A673 (cell line): Measurements from ENCODE around the gene COLEC12. TPM values are rescaled to one million over a fixed set of nuclear protein-coding genes. Genes with fewer than 3 reads are reported as not detected.
A peak's percentile ranks its signal among the peaks of the same experiment; 100 is the strongest.

ENCODE experiments used
- BruUV-seq: library from RNA; stranded (reverse); fragments of 400-500 nt; replicated peaks from 2 replicates; lab custom pipeline; 2021; lab: Mats Ljungman, UMichigan
- CTCF ChIA-PET: fragments of 300-600 bp; sonication (Branson Sonifier 250); formaldehyde crosslinking; loops from one replicate; lab custom pipeline; 2022; ENCODE audit warnings: antibody characterized with exemption; lab: Charles Lee
- POLR2A ChIA-PET: fragments of 300-600 bp; sonication (Branson Sonifier 250); formaldehyde crosslinking; loops from one replicate; lab custom pipeline; 2022; ENCODE audit warnings: antibody characterized with exemption; ENCODE audit not compliant: low non-redundant PET; lab: Charles Lee
- DNase-seq: peaks from one replicate; pipeline ENCODE4 v3.0.0-alpha.2; 2015; ENCODE audit warnings: low spot score
- H3K27ac ChIP-seq: fragments of 200-600 bp; sonication (generic); 2 replicates; pipeline ENCODE4 v1.5.1; 2016; ENCODE audit warnings: mixed run types, low read depth, mild to moderate bottlenecking, mixed read lengths, antibody characterized with exemption, low read length; ENCODE audit not compliant: poor library complexity, severe bottlenecking
- H3K27me3 ChIP-seq: fragments of 200-600 bp; sonication (generic); replicated peaks from 2 replicates; pipeline ENCODE4 v1.6.1; 2017; ENCODE audit warnings: mixed run types, low read depth, mild to moderate bottlenecking, mixed read lengths, antibody characterized with exemption, low read length; ENCODE audit not compliant: insufficient read depth, poor library complexity
- H3K36me3 ChIP-seq: fragments of 200-600 bp; sonication (generic); 2 replicates; pipeline ENCODE4 v1.6.1; 2016; ENCODE audit warnings: mixed run types, mild to moderate bottlenecking, mixed read lengths, antibody characterized with exemption, low read length; ENCODE audit not compliant: insufficient read depth, poor library complexity, severe bottlenecking
- H3K4me1 ChIP-seq: fragments of 200-600 bp; sonication (generic); 2 replicates; pipeline ENCODE4 v1.6.1; 2017; ENCODE audit warnings: mixed run types, mild to moderate bottlenecking, mixed read lengths, antibody characterized with exemption, low read length; ENCODE audit not compliant: insufficient read depth, poor library complexity, severe bottlenecking
- H3K4me3 ChIP-seq: fragments of 200-600 bp; sonication (generic); 2 replicates; pipeline ENCODE4 v1.5.1; 2016; ENCODE audit warnings: low read depth, mixed run types, mild to moderate bottlenecking, mixed read lengths, low read length; ENCODE audit not compliant: poor library complexity, severe bottlenecking
- H3K9me3 ChIP-seq: fragments of 200-600 bp; sonication (generic); 2 replicates; pipeline ENCODE4 v1.6.1; 2016; ENCODE audit warnings: mixed run types, low read depth, mild to moderate bottlenecking, mixed read lengths, antibody characterized with exemption, low read length; ENCODE audit not compliant: poor library complexity, severe bottlenecking
- EZH2 ChIP-seq: fragments of 200-600 bp; sonication (generic); IDR thresholded peaks from 2 replicates; pipeline ENCODE4 v1.6.1; 2017; ENCODE audit warnings: borderline replicate concordance, low read depth, mild to moderate bottlenecking, mixed read lengths, antibody characterized with exemption, low read length; ENCODE audit not compliant: poor library complexity, severe bottlenecking
- intact Hi-C: fragments of 100-400 bp; cut with micrococcal nuclease; formaldehyde crosslinking; loops from one replicate; pipeline ENCODE4 v1.10.0; 2022; ENCODE audit not compliant: unreplicated experiment
- total RNA-seq: library from RNA; stranded (reverse); gene quantifications from 2 replicates; pipeline ENCODE4 v1.2.3, GENCODE V29; 2021
- TF ChIP-seq, protein P1 (sequence below): fragments of 300-800, 200-600 bp; sonication (generic); conservative IDR thresholded peaks from 2 replicates; pipeline ENCODE4 v1.5.1; 2017; ENCODE audit warnings: low read depth, mild to moderate bottlenecking, antibody characterized with exemption, low read length, moderate library complexity, mixed read lengths

Gene COLEC12
- total RNA-seq, 1 experiment from 2014 or later = 0.86 TPM

DNA sequence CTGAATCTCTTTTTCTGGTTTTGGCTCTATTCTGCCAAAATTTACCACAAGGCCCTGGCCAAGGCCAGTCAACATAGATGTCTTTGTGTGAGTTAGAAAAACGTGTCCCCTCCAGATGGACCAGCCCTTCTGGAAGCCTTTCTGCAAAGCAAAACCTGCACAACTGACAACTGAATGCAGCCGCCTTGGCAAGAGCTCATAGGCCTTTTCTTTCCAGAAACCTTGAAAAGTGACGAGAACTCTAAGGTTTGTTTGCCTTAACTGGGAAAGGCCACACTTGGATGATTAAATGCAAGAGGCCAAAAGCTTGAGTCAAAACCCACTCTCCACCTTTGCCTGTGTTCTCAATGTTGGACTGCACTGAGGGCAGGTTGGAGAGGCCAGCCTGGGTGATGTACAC, 103.9 kb downstream of the COLEC12 start:
- TF ChIP-seq EZH2 = no peak
- Histone ChIP-seq H3K4me1 (peaks cover 17% of the 10 kb centered on the region), H3K36me3 (no peaks in the 10 kb centered on the region), H3K27me3 (no peaks in the 10 kb centered on the region), H3K27ac (no peak overlapping the region), H3K9me3 (no peaks in the 10 kb centered on the region), H3K4me3 (no peak overlapping the region)
- no TSS peak for BruUV-seq
- intact Hi-C loops = no loop called here
- ChIA-PET POLR2A (no interaction called here), CTCF (no interaction called here)
- DNase-seq = no peak

DNA sequence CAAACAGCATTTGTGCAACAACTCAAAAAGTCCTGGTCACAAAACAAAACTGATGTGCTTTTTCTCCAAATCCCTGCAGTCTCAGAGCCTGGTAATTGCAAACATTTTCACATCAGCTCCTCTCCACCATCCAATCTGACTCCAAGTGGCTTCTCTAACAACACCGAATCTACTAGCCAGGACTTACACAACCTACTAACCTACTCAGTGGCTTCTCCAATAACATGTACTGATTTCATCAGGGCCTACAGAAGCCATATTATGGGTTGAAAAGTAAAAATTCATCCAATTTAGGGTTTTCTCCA, 104.3 kb downstream of the COLEC12 start:
- no peak for TF ChIP-seq EZH2
- TF ChIP-seq, protein P1, sequence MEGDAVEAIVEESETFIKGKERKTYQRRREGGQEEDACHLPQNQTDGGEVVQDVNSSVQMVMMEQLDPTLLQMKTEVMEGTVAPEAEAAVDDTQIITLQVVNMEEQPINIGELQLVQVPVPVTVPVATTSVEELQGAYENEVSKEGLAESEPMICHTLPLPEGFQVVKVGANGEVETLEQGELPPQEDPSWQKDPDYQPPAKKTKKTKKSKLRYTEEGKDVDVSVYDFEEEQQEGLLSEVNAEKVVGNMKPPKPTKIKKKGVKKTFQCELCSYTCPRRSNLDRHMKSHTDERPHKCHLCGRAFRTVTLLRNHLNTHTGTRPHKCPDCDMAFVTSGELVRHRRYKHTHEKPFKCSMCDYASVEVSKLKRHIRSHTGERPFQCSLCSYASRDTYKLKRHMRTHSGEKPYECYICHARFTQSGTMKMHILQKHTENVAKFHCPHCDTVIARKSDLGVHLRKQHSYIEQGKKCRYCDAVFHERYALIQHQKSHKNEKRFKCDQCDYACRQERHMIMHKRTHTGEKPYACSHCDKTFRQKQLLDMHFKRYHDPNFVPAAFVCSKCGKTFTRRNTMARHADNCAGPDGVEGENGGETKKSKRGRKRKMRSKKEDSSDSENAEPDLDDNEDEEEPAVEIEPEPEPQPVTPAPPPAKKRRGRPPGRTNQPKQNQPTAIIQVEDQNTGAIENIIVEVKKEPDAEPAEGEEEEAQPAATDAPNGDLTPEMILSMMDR = no peak
- DNase-seq = no peak
- Histone ChIP-seq H3K27me3 (no peaks in the 10 kb centered on the region), H3K36me3 (no peaks in the 10 kb centered on the region), H3K27ac (no peak overlapping the region), H3K4me3 (no peak overlapping the region), H3K4me1 (peaks cover 17% of the 10 kb centered on the region), H3K9me3 (no peaks in the 10 kb centered on the region)
- intact Hi-C loops = no loop called here
- ChIA-PET CTCF (no interaction called here), POLR2A (no interaction called here)
- BruUV-seq = no TSS peak

DNA sequence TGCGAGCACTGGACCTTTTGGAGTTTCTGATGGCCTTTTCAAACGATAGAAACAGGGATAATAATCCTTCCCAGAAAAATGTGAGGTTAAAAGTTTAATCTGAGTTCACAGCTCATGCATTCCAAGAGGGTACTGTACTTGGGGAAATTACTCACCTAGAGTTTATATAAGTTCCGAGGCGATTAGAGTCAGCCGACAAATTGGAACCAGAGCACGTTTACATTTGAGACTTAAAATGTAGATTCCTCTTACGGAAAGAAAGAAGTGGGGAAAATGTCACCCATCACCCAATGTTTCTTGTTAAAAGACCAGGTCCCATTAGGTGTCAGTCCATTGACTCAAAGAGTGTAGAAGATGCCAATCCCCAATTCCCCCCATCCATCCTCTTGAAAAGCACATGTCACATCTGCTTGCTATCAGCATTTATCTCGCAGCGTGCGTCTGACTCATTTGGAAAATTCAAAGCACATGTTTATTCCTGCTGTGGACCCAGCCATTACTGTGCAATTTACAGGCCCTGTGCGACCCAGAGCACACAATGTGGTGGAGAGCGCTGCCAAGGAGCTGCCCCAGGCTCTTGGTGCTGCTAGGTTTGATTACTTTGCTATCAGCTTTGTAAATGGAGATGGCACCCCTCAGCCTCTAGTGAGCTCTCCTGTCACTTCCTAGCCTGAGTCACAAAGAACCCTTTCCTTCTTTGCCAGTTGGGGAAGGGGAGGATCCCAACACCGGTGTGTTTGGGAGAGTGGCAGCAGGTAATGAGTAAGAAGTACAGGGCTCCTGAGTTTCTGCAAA, 104.8 kb downstream of the COLEC12 start:
- DNase-seq = peak; percentile 79
- no peaks in the 10 kb centered on the region for H3K27me3 ChIP-seq
- H3K27ac ChIP-seq = no peak overlapping the region
- H3K9me3 ChIP-seq = no peaks in the 10 kb centered on the region
- TF ChIP-seq, protein P1 = no peak
- no peak for TF ChIP-seq EZH2
- H3K4me1 ChIP-seq = peaks cover 17% of the 10 kb centered on the region
- no peak overlapping the region for H3K4me3 ChIP-seq
- intact Hi-C loops = no loop called here
- CTCF ChIA-PET = no interaction called here
- H3K36me3 ChIP-seq = no peaks in the 10 kb centered on the region
- BruUV-seq = no TSS peak
- POLR2A ChIA-PET = no interaction called here

DNA sequence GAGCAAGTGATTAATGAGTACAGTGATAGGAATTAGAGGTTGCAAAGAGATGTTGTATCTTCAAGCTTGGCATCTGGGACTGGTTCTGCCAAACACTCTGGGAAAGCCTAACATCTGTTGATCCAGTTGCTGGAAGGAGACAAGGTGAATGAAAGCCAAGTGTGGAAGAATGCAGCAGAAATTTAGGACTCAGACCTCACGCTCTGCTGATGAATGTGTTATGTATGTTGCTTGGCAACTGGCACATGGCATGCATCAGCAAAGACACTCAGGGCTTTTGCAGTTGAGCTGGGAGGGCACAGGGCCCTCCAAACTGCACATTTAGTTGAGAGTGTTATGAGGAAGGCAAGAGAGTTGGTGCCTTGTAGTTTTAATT, 105.5 kb downstream of the COLEC12 start:
- TF ChIP-seq EZH2 = no peak
- TF ChIP-seq, protein P1 = no peak
- Histone ChIP-seq H3K27me3 (no peaks in the 10 kb centered on the region), H3K36me3 (no peaks in the 10 kb centered on the region), H3K4me3 (no peak overlapping the region), H3K9me3 (no peaks in the 10 kb centered on the region), H3K27ac (no peak overlapping the region), H3K4me1 (peaks cover 17% of the 10 kb centered on the region)
- no TSS peak for BruUV-seq
- intact Hi-C loops = no loop called here
- DNase-seq = peak; percentile 21
- CTCF ChIA-PET = no interaction called here
- POLR2A ChIA-PET = no interaction called here
